ENCODE results near the gene ELP1. TPM values are rescaled to one million over a fixed set of nuclear protein-coding genes. Genes with fewer than 3 reads are reported as not detected.

ELP1 gene
- polyA plus RNA-seq, 1 donor (not counting 4 experiments of a cell fraction or from before 2014, with no cell fraction given) = 49.6 TPM

- Histone ChIP-seq H3K79me2 (ENCODE audit: control insufficient read depth, insufficient read depth, low read length) (no peaks in the 10 kb centered on the region), H3K9me1 (ENCODE audit: control insufficient read depth, extremely low read depth, insufficient read depth, low read length) (no peaks in the 10 kb centered on the region), H3K9me3 (ENCODE audit: control insufficient read depth, low read depth, low read length) (no peaks in the 10 kb centered on the region), H2AFZ (ENCODE audit: control insufficient read depth, low read length) (no peak overlapping the region), H3K4me1 (ENCODE audit: control insufficient read depth, extremely low read depth, insufficient read depth, low read length) (peaks cover 24% of the 10 kb centered on the region), H3K9ac (ENCODE audit: control insufficient read depth, extremely low read depth, insufficient read depth, low read length) (no peak overlapping the region), H3K27ac (ENCODE audit: control insufficient read depth, insufficient read depth, low read length) (no peak overlapping the region), H3K27me3 (ENCODE audit: control insufficient read depth, extremely low read depth, insufficient read depth, low read length) (no peaks in the 10 kb centered on the region), H3K36me3 (ENCODE audit: control insufficient read depth in 2 of 2, extremely low read depth in 1 of 2, insufficient read depth in 2 of 2, low read length in 2 of 2) (peaks cover 0 to 5% of the 10 kb centered on the region in 2 experiments), H4K20me1 (ENCODE audit: control insufficient read depth, extremely low read depth, insufficient read depth, low read length) (no peaks in the 10 kb centered on the region), H3K4me2 (ENCODE audit: control insufficient read depth, extremely low read depth, insufficient read depth, low read depth, low read length) (no peak overlapping the region), H3K4me3 (ENCODE audit: control insufficient read depth in 2 of 3, extremely low read depth in 1 of 3, insufficient read depth in 2 of 3, low read depth in 1 of 3, low read length in 3 of 3) (no peak overlapping the region)
- DNase-seq (ENCODE audit: low read depth, low spot score) (no peak), FAIRE-seq (no peak)
- dilution Hi-C loops (cut with MboI; ENCODE audit: extremely low pct_ligation_motif_present, low sequenced_read_pairs) = no loop called here
- TF ChIP-seq EZH2 (IDR thresholded peaks at IDR 0.05; ENCODE audit: low read length) (no peak), CTCF (optimal IDR thresholded peaks at IDR 0.05 in 1 of 3, IDR thresholded peaks at IDR 0.05 in 1 of 3, conservative IDR thresholded peaks at IDR 0.05 in 1 of 3; ENCODE audit: extremely low read depth in 1 of 3, insufficient read depth in 2 of 3, low read length in 3 of 3) (no peak)
These were observed 70.0 kb downstream of the ELP1 start for GRCh38 chr9:108863891-108864290.

- Histone ChIP-seq H3K4me2 (ENCODE audit: control insufficient read depth, extremely low read depth, insufficient read depth, low read depth, low read length) (no peak within 1 kb of the TSS), H3K9ac (ENCODE audit: control insufficient read depth, extremely low read depth, insufficient read depth, low read length) (no peak within 1 kb of the TSS), H3K27ac (ENCODE audit: control insufficient read depth, insufficient read depth, low read length) (no peak within 1 kb of the TSS), H3K36me3 (ENCODE audit: control insufficient read depth in 2 of 2, extremely low read depth in 1 of 2, insufficient read depth in 2 of 2, low read length in 2 of 2) (peaks cover 0 to 1% of the 10 kb centered on the region in 2 experiments), H3K79me2 (ENCODE audit: control insufficient read depth, insufficient read depth, low read length) (no peaks in the 10 kb centered on the region), H3K27me3 (ENCODE audit: control insufficient read depth, extremely low read depth, insufficient read depth, low read length) (no peaks in the 10 kb centered on the region), H4K20me1 (ENCODE audit: control insufficient read depth, extremely low read depth, insufficient read depth, low read length) (no peaks in the 10 kb centered on the region), H3K4me3 (ENCODE audit: control insufficient read depth in 2 of 3, extremely low read depth in 1 of 3, insufficient read depth in 2 of 3, low read depth in 1 of 3, low read length in 3 of 3) (no peak within 1 kb of the TSS), H2AFZ (ENCODE audit: control insufficient read depth, low read length) (no peak within 1 kb of the TSS), H3K9me1 (ENCODE audit: control insufficient read depth, extremely low read depth, insufficient read depth, low read length) (no peaks in the 10 kb centered on the region), H3K9me3 (ENCODE audit: control insufficient read depth, low read depth, low read length) (no peaks in the 10 kb centered on the region), H3K4me1 (ENCODE audit: control insufficient read depth, extremely low read depth, insufficient read depth, low read length) (peaks cover 19% of the 10 kb centered on the region)
- TF ChIP-seq CTCF (optimal IDR thresholded peaks at IDR 0.05 in 1 of 3, IDR thresholded peaks at IDR 0.05 in 1 of 3, conservative IDR thresholded peaks at IDR 0.05 in 1 of 3; ENCODE audit: extremely low read depth in 1 of 3, insufficient read depth in 2 of 3, low read length in 3 of 3) (no peak), EZH2 (IDR thresholded peaks at IDR 0.05; ENCODE audit: low read length) (no peak)
- DNase-seq (ENCODE audit: low read depth, low spot score) (no peak), FAIRE-seq (no peak)
- dilution Hi-C loops (cut with MboI; ENCODE audit: extremely low pct_ligation_motif_present, low sequenced_read_pairs) = no loop called here
These were observed 71.9 kb downstream of the ELP1 start, which contains the start of gene ACTL7A for GRCh38 chr9:108861997-108862396. Gene ACTL7A (plus strand): TSS chr9:108862266. CDS start chr9:108862323, 57 bp downstream.
